Measurements from ENCODE around the gene ALG14. TPM values are rescaled to one million over a fixed set of nuclear protein-coding genes. Genes with fewer than 3 reads are reported as not detected.

Gene ALG14
- total RNA-seq, 2 experiments from 2014 or later, result 2.5 to 2.9 TPM

DNA sequence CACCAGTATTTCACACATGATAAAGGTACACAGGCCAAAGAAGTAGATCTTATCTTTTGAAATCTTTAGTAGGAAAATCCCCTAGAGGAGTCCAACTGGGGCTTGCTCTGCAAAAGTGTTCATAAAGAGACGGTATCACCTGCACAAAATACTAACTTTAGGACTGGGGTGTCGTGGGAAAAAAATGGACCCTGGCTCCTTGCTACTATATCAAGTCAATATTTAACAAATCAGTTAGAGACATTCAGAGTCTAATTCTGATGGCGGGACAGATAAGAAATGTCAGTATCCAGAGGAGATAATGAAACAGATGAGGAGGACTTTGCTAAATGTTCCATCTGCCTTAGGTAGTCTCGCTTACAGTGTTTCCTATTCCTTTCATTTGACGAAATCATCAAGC, 120.2 kb downstream of the ALG14 start:
- POLR2A ChIA-PET, result no interaction called here
- H3K27me3 Mint-ChIP-seq, result no peaks in the 10 kb centered on the region
- ATAC-seq (no peak), DNase-seq (no peak)
- no peak overlapping the region for H3K27ac Mint-ChIP-seq
- TF ChIP-seq, protein P1, sequence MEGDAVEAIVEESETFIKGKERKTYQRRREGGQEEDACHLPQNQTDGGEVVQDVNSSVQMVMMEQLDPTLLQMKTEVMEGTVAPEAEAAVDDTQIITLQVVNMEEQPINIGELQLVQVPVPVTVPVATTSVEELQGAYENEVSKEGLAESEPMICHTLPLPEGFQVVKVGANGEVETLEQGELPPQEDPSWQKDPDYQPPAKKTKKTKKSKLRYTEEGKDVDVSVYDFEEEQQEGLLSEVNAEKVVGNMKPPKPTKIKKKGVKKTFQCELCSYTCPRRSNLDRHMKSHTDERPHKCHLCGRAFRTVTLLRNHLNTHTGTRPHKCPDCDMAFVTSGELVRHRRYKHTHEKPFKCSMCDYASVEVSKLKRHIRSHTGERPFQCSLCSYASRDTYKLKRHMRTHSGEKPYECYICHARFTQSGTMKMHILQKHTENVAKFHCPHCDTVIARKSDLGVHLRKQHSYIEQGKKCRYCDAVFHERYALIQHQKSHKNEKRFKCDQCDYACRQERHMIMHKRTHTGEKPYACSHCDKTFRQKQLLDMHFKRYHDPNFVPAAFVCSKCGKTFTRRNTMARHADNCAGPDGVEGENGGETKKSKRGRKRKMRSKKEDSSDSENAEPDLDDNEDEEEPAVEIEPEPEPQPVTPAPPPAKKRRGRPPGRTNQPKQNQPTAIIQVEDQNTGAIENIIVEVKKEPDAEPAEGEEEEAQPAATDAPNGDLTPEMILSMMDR (IDR thresholded peaks at IDR 0.05), result no peak
- CTCF ChIA-PET, result no interaction called here
- no peaks in the 10 kb centered on the region for H3K36me3 Mint-ChIP-seq (ENCODE audit: low read depth)
- intact Hi-C loops (cut with micrococcal nuclease), result no loop called here
- no peaks in the 10 kb centered on the region for H3K9me3 Mint-ChIP-seq
- no peaks in the 10 kb centered on the region for H3K4me1 Mint-ChIP-seq (ENCODE audit: low read depth)
- no peak overlapping the region for H3K4me3 Mint-ChIP-seq

DNA sequence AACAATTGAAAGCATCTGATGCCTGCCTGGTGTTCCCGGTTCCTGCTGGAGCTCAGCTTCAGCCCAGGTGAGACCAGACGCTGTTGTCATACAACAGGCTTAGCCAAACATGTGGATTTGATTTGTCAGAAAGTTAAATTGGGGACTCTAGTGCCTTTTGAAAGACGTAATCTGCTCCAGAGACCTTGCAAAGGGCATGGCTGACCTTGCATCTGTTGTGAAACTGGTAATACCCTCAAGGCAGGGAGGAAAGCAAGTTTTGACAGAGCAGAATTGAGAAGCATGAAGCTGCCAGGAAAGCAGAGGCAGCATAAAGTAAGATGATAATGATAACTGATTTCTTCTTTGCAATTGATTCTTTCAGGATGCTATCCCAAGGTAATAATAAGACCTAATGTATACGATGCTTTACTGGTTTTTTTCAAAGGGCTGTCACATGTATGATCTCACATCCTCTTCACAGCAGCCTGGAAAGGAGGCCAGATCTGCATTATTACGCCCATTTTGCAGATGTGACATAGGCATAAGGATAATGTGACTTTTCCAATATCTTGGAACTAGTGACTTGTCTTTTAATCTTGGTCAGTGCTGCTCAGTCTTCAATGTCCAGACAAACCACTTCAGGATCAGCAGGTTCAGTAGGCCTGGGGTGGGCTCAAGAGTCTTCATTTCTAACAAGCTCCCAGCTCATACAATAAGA, 121.1 kb downstream of the ALG14 start:
- H3K36me3 Mint-ChIP-seq (ENCODE audit: low read depth), result no peaks in the 10 kb centered on the region
- CTCF ChIA-PET, result interaction anchor here (1.1 kb wide), 1 partner anchor 97 kb away, joined by 3 read pairs; no protein-coding TSS in a partner anchor

DNA sequence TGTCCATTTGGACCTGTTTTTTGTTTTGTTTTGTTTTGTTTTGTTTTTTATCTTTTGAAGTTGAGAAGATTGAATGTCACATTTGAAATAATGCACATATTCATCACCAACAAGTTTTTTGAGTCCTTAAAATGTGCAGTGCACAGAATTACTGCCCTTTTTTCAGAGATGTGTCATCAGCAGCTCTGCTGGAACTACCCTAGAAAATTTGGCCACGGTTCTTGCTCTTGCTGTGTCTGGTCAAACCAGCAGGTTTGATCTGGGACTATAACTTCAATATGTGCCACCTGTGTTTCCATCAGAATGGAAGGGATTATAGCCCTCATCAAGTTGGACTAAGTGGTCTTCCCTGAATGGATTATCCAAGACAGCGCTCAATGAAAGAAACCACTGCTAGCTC, 121.7 kb downstream of the ALG14 start:
- POLR2A ChIA-PET, result no interaction called here
- CTCF ChIA-PET, result interaction anchor here (1.1 kb wide), 1 partner anchor 97 kb away, joined by 3 read pairs; no protein-coding TSS in a partner anchor

More for the DNA sequence above, 121.1 kb downstream of the ALG14 start:
- DNase-seq (no peak), ATAC-seq (no peak)
- TF ChIP-seq, protein P1 (IDR thresholded peaks at IDR 0.05), result no peak
- Mint-ChIP-seq H3K4me1 (ENCODE audit: low read depth) (no peaks in the 10 kb centered on the region), H3K4me3 (no peak overlapping the region), H3K9me3 (no peaks in the 10 kb centered on the region), H3K27me3 (no peaks in the 10 kb centered on the region), H3K27ac (no peak overlapping the region)
- POLR2A ChIA-PET, result no interaction called here
- intact Hi-C loops (cut with micrococcal nuclease), result no loop called here

DNA sequence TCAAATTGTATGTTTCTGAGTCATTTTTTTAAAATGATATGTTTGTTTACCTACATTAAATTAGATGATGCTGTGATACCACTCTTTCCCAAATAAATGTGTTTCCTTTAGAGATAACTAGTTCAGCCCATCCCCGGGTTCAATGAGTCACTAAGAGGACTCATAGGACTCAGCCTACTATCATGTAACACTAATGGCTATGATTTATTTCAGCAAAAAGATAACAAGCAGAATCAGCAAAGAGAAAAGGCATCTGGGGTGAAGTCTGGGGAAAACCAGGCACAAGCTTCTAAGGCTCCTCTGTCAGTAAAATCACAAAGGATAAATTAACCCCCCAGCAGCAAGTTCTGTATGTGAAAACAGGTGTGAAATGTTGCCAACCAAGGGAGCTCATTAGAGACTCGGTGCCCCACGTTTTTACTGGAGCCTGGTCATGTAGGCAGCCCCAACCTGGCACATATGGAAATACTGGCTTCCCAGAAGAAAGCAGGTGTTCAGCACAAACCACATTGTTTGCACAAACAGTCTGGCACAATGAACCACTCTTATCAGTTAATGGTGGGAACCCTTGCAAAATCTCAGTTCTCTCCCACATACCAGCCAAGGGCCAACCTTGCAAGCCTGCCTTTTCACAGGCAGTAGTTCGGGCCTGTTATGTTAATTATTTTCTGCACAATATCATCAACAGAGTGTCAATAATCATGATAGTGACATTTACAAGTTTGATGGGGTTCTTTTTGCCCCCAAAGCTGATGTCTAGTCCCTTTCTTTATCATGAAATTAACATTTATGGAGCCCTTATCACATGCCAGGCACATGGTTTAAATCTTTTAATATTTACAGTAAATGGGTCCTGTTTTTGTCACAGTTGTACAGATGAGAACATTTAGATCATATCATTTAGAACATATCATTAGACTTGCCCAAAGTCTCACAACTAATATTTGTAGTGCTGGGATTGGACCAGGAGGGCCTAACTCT, 122.8 kb downstream of the ALG14 start:
- TF ChIP-seq, protein P1 (IDR thresholded peaks at IDR 0.05), result no peak
- no peak for DNase-seq
- intact Hi-C loops (cut with micrococcal nuclease), result no loop called here
- Mint-ChIP-seq H3K9me3 (no peaks in the 10 kb centered on the region), H3K27me3 (no peaks in the 10 kb centered on the region), H3K36me3 (ENCODE audit: low read depth) (no peaks in the 10 kb centered on the region), H3K27ac (no peak overlapping the region), H3K4me3 (no peak overlapping the region), H3K4me1 (ENCODE audit: low read depth) (no peaks in the 10 kb centered on the region)
- POLR2A ChIA-PET, result interaction anchor here (0.6 kb wide), 1 partner anchor 79 kb away, joined by 3 read pairs; no protein-coding TSS in a partner anchor
- no peak for ATAC-seq
- CTCF ChIA-PET, result no interaction called here

More for the DNA sequence above, 121.7 kb downstream of the ALG14 start:
- no peak for ATAC-seq
- DNase-seq, result no peak
- no peak overlapping the region for H3K27ac Mint-ChIP-seq
- no peaks in the 10 kb centered on the region for H3K36me3 Mint-ChIP-seq (ENCODE audit: low read depth)
- H3K9me3 Mint-ChIP-seq, result no peaks in the 10 kb centered on the region
- no peaks in the 10 kb centered on the region for H3K4me1 Mint-ChIP-seq (ENCODE audit: low read depth)
- no peaks in the 10 kb centered on the region for H3K27me3 Mint-ChIP-seq
- intact Hi-C loops (cut with micrococcal nuclease), result no loop called here
- H3K4me3 Mint-ChIP-seq, result no peak overlapping the region
- TF ChIP-seq, protein P1 (IDR thresholded peaks at IDR 0.05), result no peak
